KMS-11 (cell line): ENCODE data around the gene CLEC2A.

Source experiments
- H2AFZ ChIP-seq: fragments of 200-600 bp; sonication (generic); 2 replicates; pipeline ENCODE4 v1.6.1; 2016; ENCODE audit warnings: antibody characterized with exemption, mixed run types, low read depth
- H3K27ac ChIP-seq: fragments of 200-600 bp; sonication (generic); 2 replicates; pipeline ENCODE4 v1.6.1; 2016; ENCODE audit warnings: mild to moderate bottlenecking, mixed run types
- H3K27me3 ChIP-seq: fragments of 200-600 bp; sonication (generic); 2 replicates; pipeline ENCODE4 v1.6.1; 2017; ENCODE audit warnings: mild to moderate bottlenecking, low read depth, mixed run types, moderate library complexity; ENCODE audit not compliant: insufficient read depth
- H3K36me3 ChIP-seq: fragments of 200-600 bp; sonication (generic); 2 replicates; pipeline ENCODE4 v1.6.1; 2017; ENCODE audit warnings: mild to moderate bottlenecking, mixed run types; ENCODE audit not compliant: insufficient read depth
- H3K4me1 ChIP-seq: fragments of 200-600 bp; sonication (generic); 2 replicates; pipeline ENCODE4 v1.6.1; 2016; ENCODE audit warnings: mild to moderate bottlenecking, low read depth, mixed run types; ENCODE audit not compliant: poor library complexity, severe bottlenecking
- H3K4me2 ChIP-seq: fragments of 200-600 bp; sonication (generic); 2 replicates; pipeline ENCODE4 v1.7.0; 2016; ENCODE audit warnings: mild to moderate bottlenecking, mixed run types
- H3K4me3 ChIP-seq: fragments of 200-600 bp; sonication (generic); IDR thresholded peaks from 2 replicates; pipeline ENCODE4 v1.6.1; 2017; ENCODE audit warnings: low read depth, low read length, mixed read lengths; ENCODE audit not compliant: insufficient read depth
- H3K79me2 ChIP-seq: fragments of 200-600 bp; sonication (generic); 2 replicates; pipeline ENCODE4 v1.6.1; 2016; ENCODE audit warnings: low read depth, mixed run types; ENCODE audit not compliant: insufficient read depth
- H3K9ac ChIP-seq: fragments of 200-600 bp; sonication (generic); 2 replicates; pipeline ENCODE4 v1.6.1; 2016; ENCODE audit warnings: mild to moderate bottlenecking, mixed run types
- H4K20me1 ChIP-seq: fragments of 200-600 bp; sonication (generic); 2 replicates; pipeline ENCODE4 v1.6.1; 2016; ENCODE audit warnings: mild to moderate bottlenecking, mixed run types; ENCODE audit not compliant: insufficient read depth
- CTCF ChIP-seq: fragments of 200-600 bp; sonication (generic); conservative IDR thresholded peaks from 2 replicates; pipeline ENCODE4 v1.6.1; 2017; ENCODE audit warnings: low read depth, mild to moderate bottlenecking, antibody characterized with exemption, low read length, moderate library complexity, mixed read lengths

The CLEC2A gene

GRCh38 chr12:9899209-9899608 is 33.0 kb downstream of the CLEC2A start:
- Histone ChIP-seq H2AFZ (no peak overlapping the region), H4K20me1 (no peaks in the 10 kb centered on the region), H3K79me2 (no peaks in the 10 kb centered on the region), H3K27ac (no peak overlapping the region), H3K9ac (no peak overlapping the region), H3K4me1 (no peaks in the 10 kb centered on the region), H3K4me3 (no peak overlapping the region), H3K27me3 (no peaks in the 10 kb centered on the region), H3K36me3 (no peaks in the 10 kb centered on the region), H3K4me2 (no peak overlapping the region)
- TF ChIP-seq CTCF = no peak

- Histone ChIP-seq H3K27me3 (no peaks in the 10 kb centered on the region), H3K4me1 (no peaks in the 10 kb centered on the region), H3K4me3 (no peak overlapping the region), H3K9ac (no peak overlapping the region), H2AFZ (no peak overlapping the region), H3K36me3 (no peaks in the 10 kb centered on the region), H4K20me1 (no peaks in the 10 kb centered on the region), H3K27ac (no peak overlapping the region), H3K79me2 (no peaks in the 10 kb centered on the region), H3K4me2 (no peak overlapping the region)
- TF ChIP-seq CTCF = no peak
These were observed 34.6 kb downstream of the CLEC2A start for GRCh38 chr12:9897535-9897934.

DNA sequence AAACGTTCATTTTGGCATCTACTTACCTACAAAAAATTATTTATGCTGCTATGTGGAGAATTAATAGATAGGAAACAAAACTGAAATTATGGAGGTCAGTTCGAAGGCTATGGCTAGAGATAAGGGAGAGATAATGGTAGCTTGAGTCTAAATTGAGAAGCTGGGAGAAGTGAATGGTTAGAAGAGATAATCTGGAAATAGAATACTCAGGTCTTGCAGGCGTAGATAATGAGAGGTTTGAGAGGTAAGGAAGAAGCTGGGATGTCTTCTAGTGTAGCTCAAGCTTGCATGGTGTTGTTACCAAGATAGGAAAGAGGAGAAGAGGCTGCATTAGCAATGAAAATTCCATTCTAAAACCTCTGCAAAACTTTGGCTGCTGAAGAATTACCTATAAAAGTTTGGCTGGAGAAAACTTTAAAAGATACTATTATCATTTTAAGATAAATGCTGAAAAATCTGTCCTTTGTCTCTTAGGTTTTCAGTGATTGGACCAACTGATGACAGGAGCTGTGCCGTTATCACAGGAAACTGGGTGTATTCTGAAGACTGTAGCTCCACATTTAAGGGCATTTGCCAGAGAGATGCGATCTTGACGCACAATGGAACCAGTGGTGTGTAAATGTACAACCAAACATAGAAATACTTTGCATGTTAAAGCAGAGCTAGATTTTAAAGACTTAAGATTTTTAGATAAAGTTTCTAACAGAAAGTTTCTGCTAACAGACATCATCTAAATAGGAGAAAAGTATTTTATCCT is 36.8 kb downstream of the CLEC2A start:
- Histone ChIP-seq H2AFZ (no peak overlapping the region), H3K4me3 (no peak overlapping the region), H3K4me1 (no peaks in the 10 kb centered on the region), H3K79me2 (no peaks in the 10 kb centered on the region), H3K27ac (no peak overlapping the region), H3K36me3 (no peaks in the 10 kb centered on the region), H3K9ac (no peak overlapping the region), H3K4me2 (no peak overlapping the region), H3K27me3 (no peaks in the 10 kb centered on the region), H4K20me1 (no peaks in the 10 kb centered on the region)
- no peak for TF ChIP-seq CTCF

DNA sequence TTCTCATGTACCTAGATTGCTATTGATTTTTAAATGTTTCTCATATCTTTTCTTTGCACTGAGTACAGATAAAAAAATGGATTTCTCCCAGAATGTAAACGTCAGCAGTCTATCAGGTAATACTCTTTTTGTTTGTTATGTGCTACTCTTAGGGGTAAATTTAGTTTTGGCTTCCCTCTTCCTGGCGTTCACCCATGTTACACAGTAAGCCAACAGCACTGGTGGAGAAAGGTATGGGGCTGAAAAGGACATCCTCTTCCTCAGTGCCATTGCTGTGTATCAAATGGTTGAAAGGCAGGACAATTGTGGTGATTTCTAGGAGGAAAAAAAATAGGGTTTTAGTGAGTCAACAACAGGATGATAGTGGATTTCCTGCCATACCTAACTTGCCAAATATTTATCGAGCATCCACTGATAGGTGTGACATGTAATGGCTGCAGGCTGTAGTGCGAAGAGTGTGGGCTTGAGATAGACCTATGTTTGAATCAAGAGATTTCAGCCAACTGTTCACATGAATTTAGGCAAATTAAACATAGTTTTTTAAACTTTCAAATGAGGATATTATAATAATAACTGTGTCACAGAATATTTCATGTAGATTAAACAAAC is 43.4 kb downstream of the CLEC2A start:
- H3K79me2 ChIP-seq = no peaks in the 10 kb centered on the region
- no peaks in the 10 kb centered on the region for H3K36me3 ChIP-seq
- H4K20me1 ChIP-seq = no peaks in the 10 kb centered on the region
- H3K27me3 ChIP-seq = no peaks in the 10 kb centered on the region
- no peak overlapping the region for H3K4me2 ChIP-seq
- H3K4me3 ChIP-seq = no peak overlapping the region
- no peak overlapping the region for H3K27ac ChIP-seq
- no peaks in the 10 kb centered on the region for H3K4me1 ChIP-seq
- no peak overlapping the region for H3K9ac ChIP-seq
- TF ChIP-seq CTCF = no peak
- no peak overlapping the region for H2AFZ ChIP-seq
